Suprapubic skin (tissue), 4 donors: ENCODE results near the gene TBXAS1.

Experiments
- POLR2A ChIP-seq, 2 donors: fragments of 450-650 bp; IDR thresholded peaks; one replicate each; pipeline ENCODE4 v1.6.1; 2017; ENCODE audit warnings: antibody characterized with exemption in 2 of 2, mild to moderate bottlenecking in 2 of 2, moderate library complexity in 2 of 2
- POLR2AphosphoS5 ChIP-seq, 3 donors: sonication (generic); formaldehyde crosslinking; IDR thresholded peaks; one replicate each; pipeline ENCODE4 v1.6.1; 2017; ENCODE audit warnings: antibody characterized with exemption in 3 of 3
- TF ChIP-seq, protein P1 (sequence below), 2 donors: fragments of 200-600 bp in 1 of 2; fragments of 450-650 bp in 1 of 2; sonication (generic) in 1 of 2; IDR thresholded peaks; one replicate each; pipeline ENCODE4 v1.5.1; 2016 to 2019; ENCODE audit warnings: antibody characterized with exemption in 2 of 2, mild to moderate bottlenecking in 1 of 2, moderate library complexity in 1 of 2

GRCh38 chr7:139851770-139852481, 22.9 kb downstream of the TBXAS1 start:
- TF ChIP-seq, protein P1, sequence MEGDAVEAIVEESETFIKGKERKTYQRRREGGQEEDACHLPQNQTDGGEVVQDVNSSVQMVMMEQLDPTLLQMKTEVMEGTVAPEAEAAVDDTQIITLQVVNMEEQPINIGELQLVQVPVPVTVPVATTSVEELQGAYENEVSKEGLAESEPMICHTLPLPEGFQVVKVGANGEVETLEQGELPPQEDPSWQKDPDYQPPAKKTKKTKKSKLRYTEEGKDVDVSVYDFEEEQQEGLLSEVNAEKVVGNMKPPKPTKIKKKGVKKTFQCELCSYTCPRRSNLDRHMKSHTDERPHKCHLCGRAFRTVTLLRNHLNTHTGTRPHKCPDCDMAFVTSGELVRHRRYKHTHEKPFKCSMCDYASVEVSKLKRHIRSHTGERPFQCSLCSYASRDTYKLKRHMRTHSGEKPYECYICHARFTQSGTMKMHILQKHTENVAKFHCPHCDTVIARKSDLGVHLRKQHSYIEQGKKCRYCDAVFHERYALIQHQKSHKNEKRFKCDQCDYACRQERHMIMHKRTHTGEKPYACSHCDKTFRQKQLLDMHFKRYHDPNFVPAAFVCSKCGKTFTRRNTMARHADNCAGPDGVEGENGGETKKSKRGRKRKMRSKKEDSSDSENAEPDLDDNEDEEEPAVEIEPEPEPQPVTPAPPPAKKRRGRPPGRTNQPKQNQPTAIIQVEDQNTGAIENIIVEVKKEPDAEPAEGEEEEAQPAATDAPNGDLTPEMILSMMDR (IDR thresholded peaks at IDR 0.05): no peak
- no peak for TF ChIP-seq POLR2A (IDR thresholded peaks at IDR 0.05)
- TF ChIP-seq POLR2AphosphoS5 (IDR thresholded peaks at IDR 0.05): no peak
